WTC11 (cell line): Measurements from ENCODE around the gene MTUS2. TPM values are rescaled to one million over a fixed set of nuclear protein-coding genes. Genes with fewer than 3 reads are reported as not detected.

Experiments
- ATAC-seq: fragments of 200-7000 bp; cut with Tn5 transposase; 2 replicates; pipeline ENCODE4 v1.10.0; 2021; ENCODE audit warnings: mild to moderate bottlenecking, moderate library complexity
- CTCF ChIA-PET: fragments of 300-600 bp; sonication (Branson Sonifier 250); formaldehyde crosslinking; loops from one replicate; lab custom pipeline; 2021; ENCODE audit warnings: antibody characterized with exemption; lab: Charles Lee
- POLR2A ChIA-PET: fragments of 350-600 bp; sonication (Branson Sonifier 250); formaldehyde crosslinking; loops from one replicate; lab custom pipeline; 2021; ENCODE audit warnings: antibody characterized with exemption; lab: Charles Lee
- DNase-seq: peaks from one replicate; pipeline ENCODE4 v3.0.0; 2021; ENCODE audit warnings: low spot score
- H3K27ac Mint-ChIP-seq: 2 replicates; pipeline ENCODE4 v1.8.0; 2021; ENCODE audit warnings: mixed read lengths
- H3K27me3 Mint-ChIP-seq: 2 replicates; pipeline ENCODE4 v1.8.0; 2021; ENCODE audit warnings: low read depth, mild to moderate bottlenecking, moderate library complexity, mixed read lengths
- H3K36me3 Mint-ChIP-seq: 2 replicates; pipeline ENCODE4 v1.8.0; 2021; ENCODE audit warnings: mixed read lengths
- H3K4me1 Mint-ChIP-seq: 2 replicates; pipeline ENCODE4 v1.8.0; 2022; ENCODE audit warnings: mixed read lengths
- H3K4me3 Mint-ChIP-seq: 2 replicates; pipeline ENCODE4 v1.8.0; 2021; ENCODE audit warnings: mild to moderate bottlenecking, moderate library complexity, mixed read lengths
- H3K9me3 Mint-ChIP-seq: 2 replicates; pipeline ENCODE4 v1.8.0; 2021; ENCODE audit warnings: mixed read lengths
- CREM ChIP-seq: sonication (generic); formaldehyde crosslinking; IDR thresholded peaks from 2 replicates; pipeline ENCODE4 v1.8.1; 2022; ENCODE audit warnings: mild to moderate bottlenecking, missing genetic modification reagents, moderate library complexity
- ERG ChIP-seq: fragments of 250-450 bp; sonication (Bioruptor Pico); IDR thresholded peaks from 2 replicates; pipeline ENCODE4 v1.8.0; 2021; ENCODE audit warnings: mild to moderate bottlenecking
- FOXP4 ChIP-seq: sonication (generic); formaldehyde crosslinking; IDR thresholded peaks from 2 replicates; pipeline ENCODE4 v1.8.0; 2022; ENCODE audit warnings: mild to moderate bottlenecking, missing genetic modification reagents
- HMGXB4 ChIP-seq: sonication (generic); formaldehyde crosslinking; IDR thresholded peaks from 2 replicates; pipeline ENCODE4 v1.8.1; 2023; ENCODE audit warnings: mild to moderate bottlenecking, moderate library complexity, missing genetic modification reagents
- MAX ChIP-seq: sonication (generic); formaldehyde crosslinking; IDR thresholded peaks from 2 replicates; pipeline ENCODE4 v1.8.0; 2022; ENCODE audit warnings: mild to moderate bottlenecking, missing genetic modification reagents
- NR2C2 ChIP-seq: sonication (generic); formaldehyde crosslinking; IDR thresholded peaks from 2 replicates; pipeline ENCODE4 v1.8.0; 2022; ENCODE audit warnings: mild to moderate bottlenecking, missing genetic modification reagents
- PRRX2 ChIP-seq: fragments of 250-450 bp; sonication (Bioruptor Pico); IDR thresholded peaks from 2 replicates; pipeline ENCODE4 v1.8.0; 2021; ENCODE audit warnings: mild to moderate bottlenecking
- RELA ChIP-seq: sonication (generic); formaldehyde crosslinking; IDR thresholded peaks from 2 replicates; pipeline ENCODE4 v1.8.1; 2022; ENCODE audit warnings: missing genetic modification reagents, mild to moderate bottlenecking, borderline replicate concordance
- TP53 ChIP-seq: sonication (generic); formaldehyde crosslinking; IDR thresholded peaks from 2 replicates; pipeline ENCODE4 v1.8.1; 2023; ENCODE audit warnings: mild to moderate bottlenecking, missing genetic modification reagents
- ZNF138 ChIP-seq: sonication (generic); formaldehyde crosslinking; conservative IDR thresholded peaks from 2 replicates; pipeline ENCODE4 v1.8.1; 2022; ENCODE audit warnings: mild to moderate bottlenecking, moderate library complexity, missing genetic modification reagents
- ZNF232 ChIP-seq: sonication (generic); formaldehyde crosslinking; IDR thresholded peaks from 2 replicates; pipeline ENCODE4 v1.8.0; 2022; ENCODE audit warnings: mild to moderate bottlenecking, missing genetic modification reagents
- ZNF281 ChIP-seq: sonication (generic); formaldehyde crosslinking; IDR thresholded peaks from 2 replicates; pipeline ENCODE4 v1.8.0; 2023; ENCODE audit warnings: mild to moderate bottlenecking, missing genetic modification reagents
- ZNF317 ChIP-seq: sonication (generic); formaldehyde crosslinking; IDR thresholded peaks from 2 replicates; pipeline ENCODE4 v1.8.1; 2023; ENCODE audit warnings: low read depth, mild to moderate bottlenecking, moderate library complexity, missing genetic modification reagents, borderline replicate concordance
- ZNF416 ChIP-seq: fragments of 250-450 bp; sonication (Bioruptor Pico); IDR thresholded peaks from 2 replicates; pipeline ENCODE4 v1.9.0; 2021; ENCODE audit warnings: mild to moderate bottlenecking, inconsistent platforms
- ZNF423 ChIP-seq: fragments of 250-450 bp; sonication (Bioruptor Pico); IDR thresholded peaks from 2 replicates; pipeline ENCODE4 v2.1.2; 2022; ENCODE audit warnings: mild to moderate bottlenecking, moderate library complexity
- ZNF532 ChIP-seq: fragments of 250-450 bp; sonication (Bioruptor Pico); IDR thresholded peaks from 2 replicates; pipeline ENCODE4 v1.9.0; 2021; ENCODE audit warnings: mild to moderate bottlenecking, borderline replicate concordance
- total RNA-seq: library from RNA; stranded (reverse); gene quantifications from 3 replicates; pipeline ENCODE4 v1.2.3, GENCODE V29; 2021

MTUS2 gene
- total RNA-seq, 1 experiment from 2014 or later, result 0.22 TPM

GRCh38 chr13:29117663-29118062 lies 297.5 kb downstream of the MTUS2 start:
- CTCF ChIA-PET, result interaction anchor here (2.1 kb wide), 1 partner anchor 12 kb away, joined by 7 read pairs; no protein-coding TSS in a partner anchor
- no peak overlapping the region for H3K27ac Mint-ChIP-seq

GRCh38 chr13:29118471-29118870 lies 298.3 kb downstream of the MTUS2 start:
- ATAC-seq (no peak), DNase-seq (no peak)
- no peaks in the 10 kb centered on the region for H3K36me3 Mint-ChIP-seq
- no peaks in the 10 kb centered on the region for H3K27me3 Mint-ChIP-seq
- TF ChIP-seq PRRX2, result no peak
- TF ChIP-seq MAX (CRISPR knock-in tag), result no peak
- TF ChIP-seq RELA (CRISPR knock-in tag), result no peak
- no peak for TF ChIP-seq HMGXB4 (CRISPR knock-in tag)
- TF ChIP-seq CREM (CRISPR knock-in tag), result no peak
- TF ChIP-seq ZNF138 (CRISPR knock-in tag), result no peak
- TF ChIP-seq ZNF232 (CRISPR knock-in tag), result no peak
- TF ChIP-seq ZNF281, result no peak
- no peak for TF ChIP-seq ZNF317
- no peak for TF ChIP-seq ZNF532
- TF ChIP-seq ZNF416 (CRISPR knock-in tag), result no peak
- no peak for TF ChIP-seq ERG (CRISPR knock-in tag)
- no peak for TF ChIP-seq NR2C2 (CRISPR knock-in tag)
- no peak for TF ChIP-seq FOXP4
- CTCF ChIA-PET, result interaction anchor here (2.1 kb wide), 1 partner anchor 13 kb away, joined by 7 read pairs; no protein-coding TSS in a partner anchor
- no peak overlapping the region for H3K4me3 Mint-ChIP-seq
- POLR2A ChIA-PET, result no interaction called here
- no peaks in the 10 kb centered on the region for H3K4me1 Mint-ChIP-seq
- no peak overlapping the region for H3K27ac Mint-ChIP-seq
- no peaks in the 10 kb centered on the region for H3K9me3 Mint-ChIP-seq

More at GRCh38 chr13:29117663-29118062, 297.5 kb downstream of the MTUS2 start:
- no peak overlapping the region for H3K4me3 Mint-ChIP-seq
- H3K4me1 Mint-ChIP-seq, result no peaks in the 10 kb centered on the region
- no peaks in the 10 kb centered on the region for H3K27me3 Mint-ChIP-seq
- TF ChIP-seq ZNF423 (CRISPR knock-in tag) (no peak), TP53 (CRISPR knock-in tag) (no peak), NR2C2 (CRISPR knock-in tag) (no peak)
- no peaks in the 10 kb centered on the region for H3K9me3 Mint-ChIP-seq
- no peak for DNase-seq
- POLR2A ChIA-PET, result no interaction called here
- ATAC-seq, result no peak
- no peaks in the 10 kb centered on the region for H3K36me3 Mint-ChIP-seq
